ENCODE measurements around the gene ARFIP1.

The ARFIP1 gene

GRCh38 chr4:152961014-152961772 lies 181.4 kb downstream of the ARFIP1 start:
- no peak for DNase-seq (ENCODE audit: low spot score)

GRCh38 chr4:152961773-152962115 lies 182.0 kb downstream of the ARFIP1 start:
- no peak for DNase-seq (ENCODE audit: low spot score)

Data from globus pallidus (tissue), 1 donor.